PC-3 (cell line): ENCODE results near the gene ADAD2. TPM values are rescaled to one million over a fixed set of nuclear protein-coding genes. Genes with fewer than 3 reads are reported as not detected.
"Not testable (repeated sequence)": the region's sequence is repeated elsewhere in the genome, so short reads cannot be mapped to it uniquely, and the experiment has no call there.

Experiments used
- ATAC-seq: fragments of 200-7000 bp; cut with Tn5 transposase; 2 replicates; pipeline ENCODE4 v1.9.1; 2020; ENCODE audit warnings: mild to moderate bottlenecking, moderate library complexity
- BruUV-seq: library from RNA; stranded (reverse); fragments of 400-500 nt; replicated peaks from 2 replicates; lab custom pipeline; 2021; lab: Mats Ljungman, UMichigan
- CTCF ChIA-PET: fragments of 300-600 bp; sonication (Branson Sonifier 250); formaldehyde crosslinking; loops from one replicate; lab custom pipeline; 2022; ENCODE audit warnings: antibody characterized with exemption; lab: Charles Lee
- POLR2A ChIA-PET: fragments of 300-600 bp; sonication (Branson Sonifier 250); formaldehyde crosslinking; loops from one replicate; lab custom pipeline; 2022; ENCODE audit warnings: antibody characterized with exemption; ENCODE audit not compliant: unreplicated experiment; lab: Charles Lee
- DNase-seq: peaks from one replicate; pipeline ENCODE4 v3.0.0-alpha.2; 2015
- H2AFZ ChIP-seq: fragments of 300-600 bp; sonication (generic); 2 replicates; pipeline ENCODE4 v1.6.0; 2016; ENCODE audit warnings: antibody characterized with exemption, low read length
- H3F3A ChIP-seq: fragments of 300-600 bp; sonication (generic); one replicate; pipeline ENCODE4 v1.6.0; 2017; ENCODE audit warnings: antibody characterized with exemption, low read length, control low read depth, mild to moderate bottlenecking; ENCODE audit not compliant: unreplicated experiment
- H3K27ac ChIP-seq: fragments of 300-600 bp; sonication (generic); 2 replicates; pipeline ENCODE4 v1.5.1; 2016; ENCODE audit warnings: mild to moderate bottlenecking, low read length
- H3K27me3 ChIP-seq: fragments of 300-600 bp; sonication (generic); 2 replicates; pipeline ENCODE4 v1.6.1; 2016; ENCODE audit warnings: low read length, mixed read lengths
- H3K36me3 ChIP-seq: fragments of 300-600 bp; sonication (generic); 2 replicates; pipeline ENCODE4 v1.6.1; 2016; ENCODE audit warnings: low read depth, mixed run types, low read length, mixed read lengths
- H3K4me1 ChIP-seq: fragments of 300-600 bp; sonication (generic); 2 replicates; pipeline ENCODE4 v1.5.1; 2016; ENCODE audit warnings: low read length; ENCODE audit not compliant: insufficient read depth
- H3K4me2 ChIP-seq: fragments of 300-600 bp; sonication (generic); 2 replicates; pipeline ENCODE4 v1.6.0; 2016; ENCODE audit warnings: low read length
- H3K4me3 ChIP-seq: fragments of 300-600 bp; sonication (generic); 2 replicates; pipeline ENCODE4 v1.5.1; 2016; ENCODE audit warnings: mild to moderate bottlenecking, low read length, mixed read lengths
- H3K79me2 ChIP-seq: fragments of 300-600 bp; sonication (generic); 2 replicates; pipeline ENCODE4 v1.6.1; 2017; ENCODE audit warnings: low read length, mixed read lengths
- H3K9ac ChIP-seq: fragments of 300-600 bp; sonication (generic); 2 replicates; pipeline ENCODE4 v1.6.0; 2016; ENCODE audit warnings: mild to moderate bottlenecking, low read length
- H3K9me2 ChIP-seq: fragments of 300-600 bp; sonication (generic); replicated peaks from 2 replicates; pipeline ENCODE4 v1.6.1; 2016; ENCODE audit warnings: mixed run types, low read length, mixed read lengths
- H3K9me3 ChIP-seq: fragments of 300-600 bp; sonication (generic); 2 replicates; pipeline ENCODE4 v1.6.1; 2016; ENCODE audit warnings: low read length, mixed read lengths
- H4K20me1 ChIP-seq: fragments of 300-600 bp; sonication (generic); 2 replicates; pipeline ENCODE4 v1.6.1; 2016; ENCODE audit warnings: low read length, mixed read lengths
- CTCF ChIP-seq: fragments of 300-600 bp; sonication (generic); conservative IDR thresholded peaks from 2 replicates; pipeline ENCODE4 v1.5.1; 2017; ENCODE audit warnings: antibody characterized with exemption, low read depth, mild to moderate bottlenecking, low read length
- EZH2 ChIP-seq: fragments of 300-600 bp; sonication (generic); IDR thresholded peaks from one replicate; pipeline ENCODE4 v1.6.1; 2017; ENCODE audit warnings: antibody characterized with exemption, mild to moderate bottlenecking, low read length; ENCODE audit not compliant: unreplicated experiment
- EZH2phosphoT487 ChIP-seq: fragments of 300-600 bp; sonication (generic); IDR thresholded peaks from 2 replicates; pipeline ENCODE4 v1.6.1; 2018; ENCODE audit warnings: mild to moderate bottlenecking, antibody characterized with exemption, low read length, borderline replicate concordance
- intact Hi-C: fragments of 100-400 bp; cut with micrococcal nuclease; formaldehyde crosslinking; loops from 2 replicates; pipeline ENCODE4 v1.9.0; 2023
- total RNA-seq: library from RNA; depleted of rRNA; stranded (reverse); fragments of >200 nt; gene quantifications from 2 replicates; pipeline ENCODE4 v1.2.3, GENCODE V29; 2014

Gene ADAD2
- total RNA-seq, 1 experiment from 2014 or later, result not detected

- no peak overlapping the region for H3K9ac ChIP-seq
- no peak overlapping the region for H3K27ac ChIP-seq
- H3K4me1 ChIP-seq, result no peaks in the 10 kb centered on the region
- H3K9me2 ChIP-seq, result no peaks in the 10 kb centered on the region
- H3K4me3 ChIP-seq, result no peak overlapping the region
- H3K27me3 ChIP-seq, result no peaks in the 10 kb centered on the region
- TF ChIP-seq EZH2phosphoT487, result no peak
- no peak for TF ChIP-seq CTCF
- no peak for TF ChIP-seq EZH2
- H3K79me2 ChIP-seq, result no peaks in the 10 kb centered on the region
- POLR2A ChIA-PET, result no interaction called here
- no peak overlapping the region for H2AFZ ChIP-seq
- H4K20me1 ChIP-seq, result no peaks in the 10 kb centered on the region
- no peaks in the 10 kb centered on the region for H3K9me3 ChIP-seq
- no peaks in the 10 kb centered on the region for H3F3A ChIP-seq
- H3K4me2 ChIP-seq, result no peak overlapping the region
- CTCF ChIA-PET, result no interaction called here
- no peaks in the 10 kb centered on the region for H3K36me3 ChIP-seq
- DNase-seq, result no peak
- no peak for ATAC-seq
- no TSS peak for BruUV-seq
- intact Hi-C loops, result no loop called here
Measured at GRCh38 chr16:84214451-84215066, 23.6 kb downstream of the ADAD2 start.

GRCh38 chr16:84215531-84215930 lies 24.6 kb downstream of the ADAD2 start:
- DNase-seq (no peak), ATAC-seq (no peak)
- H3K9me3 ChIP-seq, result no peaks in the 10 kb centered on the region
- no peak overlapping the region for H2AFZ ChIP-seq
- H3K9ac ChIP-seq, result no peak overlapping the region
- ChIA-PET CTCF (no interaction called here), POLR2A (no interaction called here)
- H3K27me3 ChIP-seq, result no peaks in the 10 kb centered on the region
- H3K4me3 ChIP-seq, result no peak overlapping the region
- H3K4me1 ChIP-seq, result no peaks in the 10 kb centered on the region
- no peaks in the 10 kb centered on the region for H4K20me1 ChIP-seq
- H3K9me2 ChIP-seq, result no peaks in the 10 kb centered on the region
- intact Hi-C loops, result no loop called here
- no TSS peak for BruUV-seq
- H3K4me2 ChIP-seq, result no peak overlapping the region
- H3K27ac ChIP-seq, result no peak overlapping the region
- H3F3A ChIP-seq, result no peaks in the 10 kb centered on the region
- H3K79me2 ChIP-seq, result no peaks in the 10 kb centered on the region
- TF ChIP-seq EZH2, result no peak
- no peak for TF ChIP-seq EZH2phosphoT487
- no peak for TF ChIP-seq CTCF
- no peaks in the 10 kb centered on the region for H3K36me3 ChIP-seq

- BruUV-seq, H2AFZ ChIP-seq, DNase-seq, H3K9me3 ChIP-seq, POLR2A ChIA-PET, H3K4me2 ChIP-seq, H3K4me1 ChIP-seq, H3K9me2 ChIP-seq, H4K20me1 ChIP-seq, H3K36me3 ChIP-seq, ATAC-seq, H3F3A ChIP-seq, H3K9ac ChIP-seq, H3K27me3 ChIP-seq, H3K27ac ChIP-seq, H3K79me2 ChIP-seq, intact Hi-C loops, H3K4me3 ChIP-seq: not testable (repeated sequence)
- CTCF ChIA-PET, result interaction anchor here (0.7 kb wide), 1 partner anchor 30 kb away, joined by 3 read pairs; the partner anchor contains the start of gene TAF1C
Measured at GRCh38 chr16:84216144-84216543, 25.2 kb downstream of the ADAD2 start.
